ENCODE results near the gene NAV3. TPM values are rescaled to one million over a fixed set of nuclear protein-coding genes. Genes with fewer than 3 reads are reported as not detected.

Gene NAV3
- total RNA-seq, 1 donor from 2014 or later: 16.2 TPM

DNA sequence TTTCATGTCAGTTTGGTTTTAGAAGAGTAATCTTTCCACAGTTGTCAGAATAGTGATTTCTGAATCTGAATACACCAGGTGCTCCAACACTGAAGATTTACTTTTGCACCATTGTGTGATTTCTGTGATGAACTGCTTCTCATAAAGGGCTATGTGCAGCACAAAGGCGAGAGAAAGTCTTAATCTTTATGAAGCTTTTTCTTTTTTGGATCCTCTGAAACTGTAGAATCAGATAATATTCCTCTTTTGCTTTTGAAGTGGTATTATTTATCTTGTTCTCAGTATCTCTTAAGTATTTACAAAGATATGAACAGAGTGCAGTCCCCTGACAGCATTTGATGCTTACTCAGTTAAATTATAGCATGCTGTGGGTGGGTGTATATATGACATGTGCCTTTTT, 207.8 kb downstream of the NAV3 start:
- Histone ChIP-seq H3K27ac (no peak overlapping the region), H3K27me3 (no peaks in the 10 kb centered on the region), H3K9me3 (no peaks in the 10 kb centered on the region), H3K36me3 (no peaks in the 10 kb centered on the region), H3K4me1 (no peaks in the 10 kb centered on the region), H3K4me3 (no peak overlapping the region)
- TF ChIP-seq POLR2AphosphoS5 (IDR thresholded peaks at IDR 0.05; ENCODE audit: insufficient read depth in 1 of 2, low read depth in 1 of 2) (no peak), POLR2A (IDR thresholded peaks at IDR 0.05) (no peak)
- TF ChIP-seq, protein P1, sequence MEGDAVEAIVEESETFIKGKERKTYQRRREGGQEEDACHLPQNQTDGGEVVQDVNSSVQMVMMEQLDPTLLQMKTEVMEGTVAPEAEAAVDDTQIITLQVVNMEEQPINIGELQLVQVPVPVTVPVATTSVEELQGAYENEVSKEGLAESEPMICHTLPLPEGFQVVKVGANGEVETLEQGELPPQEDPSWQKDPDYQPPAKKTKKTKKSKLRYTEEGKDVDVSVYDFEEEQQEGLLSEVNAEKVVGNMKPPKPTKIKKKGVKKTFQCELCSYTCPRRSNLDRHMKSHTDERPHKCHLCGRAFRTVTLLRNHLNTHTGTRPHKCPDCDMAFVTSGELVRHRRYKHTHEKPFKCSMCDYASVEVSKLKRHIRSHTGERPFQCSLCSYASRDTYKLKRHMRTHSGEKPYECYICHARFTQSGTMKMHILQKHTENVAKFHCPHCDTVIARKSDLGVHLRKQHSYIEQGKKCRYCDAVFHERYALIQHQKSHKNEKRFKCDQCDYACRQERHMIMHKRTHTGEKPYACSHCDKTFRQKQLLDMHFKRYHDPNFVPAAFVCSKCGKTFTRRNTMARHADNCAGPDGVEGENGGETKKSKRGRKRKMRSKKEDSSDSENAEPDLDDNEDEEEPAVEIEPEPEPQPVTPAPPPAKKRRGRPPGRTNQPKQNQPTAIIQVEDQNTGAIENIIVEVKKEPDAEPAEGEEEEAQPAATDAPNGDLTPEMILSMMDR (IDR thresholded peaks at IDR 0.05): no peak
- DNase-seq (ENCODE audit: extremely low spot score in 2 of 2): no peak
- intact Hi-C loops (cut with DNase I): no loop called here

DNA sequence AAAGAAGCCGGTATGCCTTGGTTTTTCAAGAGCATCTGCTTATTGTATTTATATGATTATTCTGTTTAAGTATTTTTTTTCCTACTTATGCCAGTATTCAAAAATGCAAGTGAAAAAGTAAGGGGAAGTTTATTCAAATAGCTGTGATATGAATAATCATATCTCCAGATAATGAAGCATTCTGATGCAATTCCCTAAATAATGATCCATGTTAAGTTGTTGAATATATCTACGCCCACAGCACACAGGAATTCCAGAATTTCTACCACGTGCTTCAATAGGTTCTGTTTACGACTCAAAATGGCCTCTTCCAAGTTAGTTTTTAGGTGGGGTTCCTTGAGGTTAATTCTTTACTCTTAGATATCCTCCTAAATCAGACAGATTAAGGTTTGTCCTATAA, 208.3 kb downstream of the NAV3 start:
- H3K9me3 ChIP-seq: no peaks in the 10 kb centered on the region
- no peak overlapping the region for H3K27ac ChIP-seq
- no peaks in the 10 kb centered on the region for H3K27me3 ChIP-seq
- TF ChIP-seq POLR2AphosphoS5 (IDR thresholded peaks at IDR 0.05; ENCODE audit: insufficient read depth in 1 of 2, low read depth in 1 of 2): no peak
- TF ChIP-seq, protein P1 (IDR thresholded peaks at IDR 0.05): no peak
- intact Hi-C loops (cut with DNase I): no loop called here
- no peaks in the 10 kb centered on the region for H3K36me3 ChIP-seq
- no peaks in the 10 kb centered on the region for H3K4me1 ChIP-seq
- no peak overlapping the region for H3K4me3 ChIP-seq
- DNase-seq (ENCODE audit: extremely low spot score in 2 of 2): no peak

DNA sequence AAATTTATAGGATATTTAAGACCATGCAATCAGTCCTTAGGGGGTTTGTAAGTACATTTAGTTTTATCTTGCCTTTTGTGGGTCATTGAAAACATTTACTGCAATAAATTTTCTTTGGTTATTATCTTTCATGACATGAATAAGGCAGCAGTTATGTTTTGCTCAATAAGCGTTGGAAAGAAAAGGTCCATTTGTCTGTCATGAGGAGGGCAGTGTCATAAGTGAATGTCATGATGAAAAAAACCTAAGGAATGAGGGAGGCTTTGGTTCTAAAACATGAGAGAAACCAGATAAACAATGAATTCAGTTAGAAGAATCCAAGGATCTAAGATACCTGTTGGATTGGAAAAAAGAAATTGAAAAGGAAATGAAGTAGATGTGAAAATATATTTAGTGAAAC, 209.4 kb downstream of the NAV3 start:
- no peak for TF ChIP-seq POLR2AphosphoS5 (IDR thresholded peaks at IDR 0.05; ENCODE audit: insufficient read depth in 1 of 2, low read depth in 1 of 2)
- no peak for TF ChIP-seq POLR2A (IDR thresholded peaks at IDR 0.05)
- TF ChIP-seq, protein P1 (IDR thresholded peaks at IDR 0.05): no peak
- Histone ChIP-seq H3K9me3 (no peaks in the 10 kb centered on the region), H3K4me1 (no peaks in the 10 kb centered on the region), H3K27me3 (no peaks in the 10 kb centered on the region), H3K36me3 (no peaks in the 10 kb centered on the region), H3K27ac (no peak overlapping the region), H3K4me3 (no peak overlapping the region)
- no peak for DNase-seq (ENCODE audit: extremely low spot score in 2 of 2)
- intact Hi-C loops (cut with DNase I): no loop called here

DNA sequence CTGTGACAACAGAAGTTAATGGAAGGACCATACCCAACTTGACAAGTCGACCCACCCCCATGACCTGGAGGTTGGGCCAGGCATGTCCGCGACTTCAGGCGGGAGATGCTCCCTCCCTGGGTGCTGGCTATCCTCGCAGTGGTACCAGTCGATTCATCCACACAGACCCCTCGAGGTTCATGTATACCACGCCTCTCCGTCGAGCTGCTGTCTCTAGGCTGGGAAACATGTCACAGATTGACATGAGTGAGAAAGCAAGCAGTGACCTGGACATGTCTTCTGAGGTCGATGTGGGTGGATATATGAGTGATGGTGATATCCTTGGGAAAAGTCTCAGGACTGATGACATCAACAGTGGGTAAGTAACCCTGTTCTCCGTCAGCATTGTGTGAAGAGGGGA, 220.1 kb downstream of the NAV3 start:
- Histone ChIP-seq H3K4me3 (no peak overlapping the region), H3K27ac (no peak overlapping the region), H3K27me3 (no peaks in the 10 kb centered on the region), H3K4me1 (no peaks in the 10 kb centered on the region), H3K36me3 (no peaks in the 10 kb centered on the region), H3K9me3 (no peaks in the 10 kb centered on the region)
- no peak for TF ChIP-seq POLR2AphosphoS5 (IDR thresholded peaks at IDR 0.05; ENCODE audit: insufficient read depth in 1 of 2, low read depth in 1 of 2)
- TF ChIP-seq POLR2A (IDR thresholded peaks at IDR 0.05): no peak
- TF ChIP-seq, protein P1 (IDR thresholded peaks at IDR 0.05): no peak
- DNase-seq (ENCODE audit: extremely low spot score in 2 of 2): no peak
- intact Hi-C loops (cut with DNase I): no loop called here

DNA sequence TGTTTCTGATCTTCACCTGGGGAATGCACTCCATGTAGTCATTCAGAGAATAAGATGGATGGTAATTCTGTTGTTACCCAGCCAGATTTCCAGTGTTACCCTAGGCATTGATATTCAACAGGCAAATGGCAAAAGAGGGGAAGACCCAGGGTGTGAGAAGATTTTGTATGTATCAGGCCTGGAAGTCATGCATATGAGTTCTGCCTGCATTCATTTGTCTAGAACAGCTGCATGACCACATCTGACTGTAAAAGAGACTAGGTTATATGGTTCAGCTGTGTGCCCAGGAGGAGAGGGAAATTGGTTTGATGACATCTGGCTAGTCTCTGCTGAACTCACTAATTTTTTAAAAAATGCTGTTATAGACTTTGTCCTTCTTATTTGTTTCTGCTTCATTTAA, 224.9 kb downstream of the NAV3 start:
- Histone ChIP-seq H3K4me3 (no peak overlapping the region), H3K9me3 (no peaks in the 10 kb centered on the region), H3K27ac (no peak overlapping the region), H3K27me3 (no peaks in the 10 kb centered on the region), H3K4me1 (no peaks in the 10 kb centered on the region), H3K36me3 (no peaks in the 10 kb centered on the region)
- intact Hi-C loops (cut with DNase I): no loop called here
- TF ChIP-seq, protein P1 (IDR thresholded peaks at IDR 0.05): no peak
- no peak for TF ChIP-seq POLR2AphosphoS5 (IDR thresholded peaks at IDR 0.05; ENCODE audit: insufficient read depth in 1 of 2, low read depth in 1 of 2)
- no peak for TF ChIP-seq POLR2A (IDR thresholded peaks at IDR 0.05)
- no peak for DNase-seq (ENCODE audit: extremely low spot score in 2 of 2)
